Measurements from ENCODE around the gene TMEM109.

GRCh38 chr11:60869451-60869825 is 44.5 kb upstream of the TMEM109 start:
- no peak for TF ChIP-seq CTCF (IDR thresholded peaks at IDR 0.05)
- TF ChIP-seq POLR2A (IDR thresholded peaks at IDR 0.05): no peak
- no peak for TF ChIP-seq EP300 (IDR thresholded peaks at IDR 0.05; ENCODE audit: low read depth)
